T-cell (primary cell): ENCODE results near the gene HECTD4. TPM values are rescaled to one million over a fixed set of nuclear protein-coding genes. Genes with fewer than 3 reads are reported as not detected.

Source experiments
- ATAC-seq, 4 experiments: fragments of 200-7000 bp in 3 of 4; fragments of 150-1000 bp in 1 of 4; cut with Tn5 transposase; replicated peaks in 1 of 4; 1 replicate in 3 of 4; 2 replicates in 1 of 4; pipeline ENCODE4 v1.10.0; 2021; ENCODE audit warnings: moderate library complexity in 3 of 4, mild to moderate bottlenecking in 2 of 4, moderate number of reproducible peaks in 1 of 4
- CTCF ChIA-PET, 2 donors: fragments of 300-600 bp; sonication (Branson Sonifier 250); formaldehyde crosslinking; loops; one replicate each; lab custom pipeline; 2022; ENCODE audit warnings: antibody characterized with exemption in 2 of 2; lab: Charles Lee
- POLR2A ChIA-PET, 2 donors: fragments of 300-600 bp; sonication (Branson Sonifier 250); formaldehyde crosslinking; loops; one replicate each; lab custom pipeline; 2022; ENCODE audit warnings: antibody characterized with exemption in 2 of 2; lab: Charles Lee
- DNase-seq, 35 experiments: peaks; one replicate each; pipeline versions ENCODE4 v3.0.0 to v3.0.0-alpha.2; 2013 to 2023
- H3K27ac ChIP-seq: one replicate; pipeline ENCODE4 v1.5.1; 2013; ENCODE audit warnings: low read length
- H3K27me3 ChIP-seq, 2 experiments: replicated peaks in 1 of 2; 1 replicate in 1 of 2; 2 replicates in 1 of 2; pipeline versions ENCODE4 v1.6.1 to v1.7.0; 2013; ENCODE audit warnings: low read length in 1 of 2, mixed read lengths in 1 of 2; ENCODE audit not compliant: control insufficient read depth in 2 of 2, insufficient read depth in 2 of 2; ENCODE audit errors: extremely low read depth in 1 of 2
- H3K36me3 ChIP-seq, 2 donors: 1 replicate in 1 of 2; 2 replicates in 1 of 2; pipeline versions ENCODE4 v1.6.1 to v1.7.0; 2013; ENCODE audit warnings: low read length in 1 of 2; ENCODE audit not compliant: control insufficient read depth in 2 of 2, insufficient read depth in 1 of 2; ENCODE audit errors: extremely low read depth in 1 of 2
- H3K4me1 ChIP-seq, 2 experiments: 1 replicate in 1 of 2; 2 replicates in 1 of 2; pipeline versions ENCODE4 v1.6.1 to v1.7.0; 2013; ENCODE audit warnings: low read length in 2 of 2, mixed read lengths in 1 of 2; ENCODE audit not compliant: insufficient read depth in 2 of 2, control insufficient read depth in 1 of 2; ENCODE audit errors: extremely low read depth in 1 of 2
- H3K4me3 ChIP-seq, 2 donors: 1 replicate in 1 of 2; 2 replicates in 1 of 2; pipeline versions ENCODE4 v1.5.1 to v1.7.0; 2013; ENCODE audit warnings: mild to moderate bottlenecking in 2 of 2, low read length in 1 of 2, moderate library complexity in 1 of 2; ENCODE audit not compliant: control insufficient read depth in 1 of 2; ENCODE audit errors: extremely low read depth in 1 of 2
- H3K9me3 ChIP-seq: 2 replicates; pipeline ENCODE4 v1.7.0; 2013
- H3K27ac Mint-ChIP-seq, 2 donors: one replicate each; pipeline ENCODE4 v1.8.0; 2020 to 2021; ENCODE audit warnings: mild to moderate bottlenecking in 2 of 2, mixed read lengths in 2 of 2
- H3K27me3 Mint-ChIP-seq, 2 donors: one replicate each; pipeline ENCODE4 v1.8.0; 2021 to 2022; ENCODE audit warnings: mixed read lengths in 2 of 2
- H3K36me3 Mint-ChIP-seq: one replicate; pipeline ENCODE4 v1.8.0; 2021; ENCODE audit warnings: mixed read lengths
- H3K4me1 Mint-ChIP-seq, 3 donors: one replicate each; pipeline ENCODE4 v1.8.0; 2020 to 2022; ENCODE audit warnings: mixed read lengths in 3 of 3, mild to moderate bottlenecking in 1 of 3
- H3K4me3 Mint-ChIP-seq, 3 donors: one replicate each; pipeline ENCODE4 v1.8.0; 2020 to 2022; ENCODE audit warnings: mild to moderate bottlenecking in 3 of 3, mixed read lengths in 3 of 3, moderate library complexity in 3 of 3
- H3K9me3 Mint-ChIP-seq, 3 donors: one replicate each; pipeline ENCODE4 v1.8.0; 2020 to 2022; ENCODE audit warnings: mixed read lengths in 3 of 3
- WGBS: methylation state at CpG from one replicate; pipeline ENCODE4 v1.1.5; 2013; ENCODE audit warnings: missing lambda C conversion rate; ENCODE audit not compliant: insufficient coverage; 5-methylcytosine and 5-hydroxymethylcytosine counted together
- total RNA-seq, 35 experiments: library from RNA in 6 of 35; stranded (reverse) in 6 of 35; fragments of 120-200 nt in 1 of 35; gene quantifications; one replicate each; pipeline versions ENCODE4 v1.2.1 to v1.2.4 and lab custom pipeline; 2013 to 2026

The HECTD4 gene
- total RNA-seq, 5 donors from 2014 or later (not counting 1 experiment from before 2014, with no cell fraction given), result 49.7 to 58.5 (median 53.7) TPM

GRCh38 chr12:112192475-112192874 is 189.8 kb downstream of the HECTD4 start:
- no peak overlapping the region for H3K27ac ChIP-seq
- H3K4me3 ChIP-seq, result no peak overlapping the region

GRCh38 chr12:112191840-112192321 is 190.3 kb downstream of the HECTD4 start:
- ATAC-seq, result no peak
- peaks cover 8 to 55% of the 10 kb centered on the region in 2 donors for H3K36me3 ChIP-seq

More at GRCh38 chr12:112192475-112192874, 189.8 kb downstream of the HECTD4 start:
- no peaks in the 10 kb centered on the region for H3K4me1 ChIP-seq
- Mint-ChIP-seq H3K4me3 (no peak overlapping the region), H3K27ac (no peak overlapping the region), H3K4me1 (no peaks in the 10 kb centered on the region), H3K27me3 (no peaks in the 10 kb centered on the region), H3K36me3 (peaks cover 53% of the 10 kb centered on the region), H3K9me3 (no peaks in the 10 kb centered on the region)
- no peak for ATAC-seq
- H3K9me3 ChIP-seq, result no peaks in the 10 kb centered on the region
- no peaks in the 10 kb centered on the region for H3K27me3 ChIP-seq
- POLR2A ChIA-PET, result no interaction called here
- 98% methylated on average over 7 of the region's 13 CpGs for WGBS
- DNase-seq, result no peak
- peaks cover 8 to 55% of the 10 kb centered on the region in 2 donors for H3K36me3 ChIP-seq
- CTCF ChIA-PET, result no interaction called here

GRCh38 chr12:112191201-112191600 is 191.0 kb downstream of the HECTD4 start:
- POLR2A ChIA-PET, result no interaction called here

More at GRCh38 chr12:112191840-112192321, 190.3 kb downstream of the HECTD4 start:
- Histone ChIP-seq H3K4me3 (no peak overlapping the region), H3K9me3 (no peaks in the 10 kb centered on the region), H3K27ac (no peak overlapping the region), H3K27me3 (no peaks in the 10 kb centered on the region), H3K4me1 (no peaks in the 10 kb centered on the region)
- no peak for DNase-seq
- H3K4me3 Mint-ChIP-seq, result no peak overlapping the region
- H3K27me3 Mint-ChIP-seq, result no peaks in the 10 kb centered on the region
- WGBS, result 90% methylated on average over 2 of the region's 4 CpGs
- no peaks in the 10 kb centered on the region for H3K4me1 Mint-ChIP-seq
- peaks cover 50% of the 10 kb centered on the region for H3K36me3 Mint-ChIP-seq
- CTCF ChIA-PET, result no interaction called here
- no peaks in the 10 kb centered on the region for H3K9me3 Mint-ChIP-seq
- POLR2A ChIA-PET, result no interaction called here
- H3K27ac Mint-ChIP-seq, result no peak overlapping the region

GRCh38 chr12:112190231-112191025 is 191.8 kb downstream of the HECTD4 start:
- peaks cover 50% of the 10 kb centered on the region for H3K36me3 Mint-ChIP-seq
- no peak for ATAC-seq
- WGBS, result 96% methylated on average over 5 of the region's 5 CpGs
- Histone ChIP-seq H3K4me1 (no peaks in the 10 kb centered on the region), H3K4me3 (no peak overlapping the region), H3K9me3 (no peaks in the 10 kb centered on the region), H3K27me3 (no peaks in the 10 kb centered on the region), H3K27ac (no peak overlapping the region), H3K36me3 (peaks cover 8 to 55% of the 10 kb centered on the region in 2 donors)
- POLR2A ChIA-PET, result no interaction called here
- CTCF ChIA-PET, result no interaction called here
- no peaks in the 10 kb centered on the region for H3K27me3 Mint-ChIP-seq
- no peak overlapping the region for H3K4me3 Mint-ChIP-seq
- no peaks in the 10 kb centered on the region for H3K9me3 Mint-ChIP-seq
- H3K27ac Mint-ChIP-seq, result no peak overlapping the region
- no peak for DNase-seq
- H3K4me1 Mint-ChIP-seq, result no peaks in the 10 kb centered on the region

More at GRCh38 chr12:112191201-112191600, 191.0 kb downstream of the HECTD4 start:
- no peak for ATAC-seq
- no peak for DNase-seq
- H3K4me3 Mint-ChIP-seq, result no peak overlapping the region
- Histone ChIP-seq H3K27me3 (no peaks in the 10 kb centered on the region), H3K27ac (no peak overlapping the region), H3K4me3 (no peak overlapping the region), H3K4me1 (no peaks in the 10 kb centered on the region), H3K36me3 (peaks cover 8 to 55% of the 10 kb centered on the region in 2 donors), H3K9me3 (no peaks in the 10 kb centered on the region)
- WGBS, result no CpG with 5 or more reads among the region's 2 CpGs
- H3K9me3 Mint-ChIP-seq, result no peaks in the 10 kb centered on the region
- H3K36me3 Mint-ChIP-seq, result peaks cover 50% of the 10 kb centered on the region
- CTCF ChIA-PET, result no interaction called here
- H3K27ac Mint-ChIP-seq, result no peak overlapping the region
- H3K4me1 Mint-ChIP-seq, result no peaks in the 10 kb centered on the region
- H3K27me3 Mint-ChIP-seq, result no peaks in the 10 kb centered on the region

GRCh38 chr12:112188130-112188830 is 194.0 kb downstream of the HECTD4 start:
- 100% methylated on average over 4 of the region's 9 CpGs for WGBS
- Histone ChIP-seq H3K27me3 (no peaks in the 10 kb centered on the region), H3K4me1 (no peaks in the 10 kb centered on the region), H3K9me3 (no peaks in the 10 kb centered on the region), H3K4me3 (no peak overlapping the region), H3K36me3 (peaks cover 7 to 57% of the 10 kb centered on the region in 2 donors), H3K27ac (no peak overlapping the region)
- ChIA-PET CTCF (no interaction called here), POLR2A (no interaction called here)
- DNase-seq, result no peak
- no peaks in the 10 kb centered on the region for H3K27me3 Mint-ChIP-seq
- no peak overlapping the region for H3K27ac Mint-ChIP-seq
- ATAC-seq, result no peak
- H3K4me3 Mint-ChIP-seq, result no peak overlapping the region
- H3K36me3 Mint-ChIP-seq, result peaks cover 50% of the 10 kb centered on the region
- no peaks in the 10 kb centered on the region for H3K9me3 Mint-ChIP-seq
- no peaks in the 10 kb centered on the region for H3K4me1 Mint-ChIP-seq

- DNase-seq (no peak), ATAC-seq (no peak)
- Mint-ChIP-seq H3K4me3 (no peak overlapping the region), H3K27ac (no peak overlapping the region), H3K9me3 (no peaks in the 10 kb centered on the region), H3K4me1 (no peaks in the 10 kb centered on the region), H3K27me3 (no peaks in the 10 kb centered on the region), H3K36me3 (peaks cover 25% of the 10 kb centered on the region)
- H3K9me3 ChIP-seq, result no peaks in the 10 kb centered on the region
- no peak overlapping the region for H3K4me3 ChIP-seq
- CTCF ChIA-PET, result no interaction called here
- POLR2A ChIA-PET, result interaction anchor here in 1 of 2 donors (0.7 kb wide), 1 partner anchor 72 kb away, joined by 7 read pairs; no protein-coding TSS in a partner anchor
- H3K4me1 ChIP-seq, result no peaks in the 10 kb centered on the region
- no peaks in the 10 kb centered on the region for H3K27me3 ChIP-seq
- no peak overlapping the region for H3K27ac ChIP-seq
- WGBS, result 98% methylated on average over 22 of the region's 26 CpGs
- H3K36me3 ChIP-seq, result peaks cover 5 to 29% of the 10 kb centered on the region in 2 donors
Measured at GRCh38 chr12:112185093-112185923, 196.9 kb downstream of the HECTD4 start.
